ENCODE measurements around the gene LEKR1.

LEKR1 gene

GRCh38 chr3:157001221-157001957 is 175.2 kb downstream of the LEKR1 start:
- no peak for ATAC-seq
- TF ChIP-seq CSRNP3 (CRISPR knock-in tag; IDR thresholded peaks at IDR 0.05), result no peak
- TF ChIP-seq BACH2 (CRISPR knock-in tag; IDR thresholded peaks at IDR 0.05; ENCODE audit: borderline replicate concordance), result no peak
- TF ChIP-seq PPARA (CRISPR knock-in tag; IDR thresholded peaks at IDR 0.05; ENCODE audit: borderline replicate concordance), result no peak
- TF ChIP-seq ARNTL (CRISPR knock-in tag; IDR thresholded peaks at IDR 0.05; ENCODE audit: borderline replicate concordance, low read depth), result no peak
- no peak for TF ChIP-seq ZC3H10 (CRISPR knock-in tag; IDR thresholded peaks at IDR 0.05)
- no peak for TF ChIP-seq ZFP3 (CRISPR knock-in tag; IDR thresholded peaks at IDR 0.05)
- TF ChIP-seq OSR1 (CRISPR knock-in tag; IDR thresholded peaks at IDR 0.05), result no peak
- TF ChIP-seq ZFP30 (CRISPR knock-in tag; IDR thresholded peaks at IDR 0.05), result no peak

GRCh38 chr3:157021679-157022078 is 195.5 kb downstream of the LEKR1 start:
- no peak for ATAC-seq
- no peak for TF ChIP-seq ZNF565 (CRISPR knock-in tag; conservative IDR thresholded peaks at IDR 0.05; ENCODE audit: low read depth)

- TF ChIP-seq OSR1 (CRISPR knock-in tag; IDR thresholded peaks at IDR 0.05) (no peak), ESRRG (CRISPR knock-in tag; IDR thresholded peaks at IDR 0.05) (no peak), TSHZ2 (CRISPR knock-in tag; IDR thresholded peaks at IDR 0.05) (no peak), ZFP3 (CRISPR knock-in tag; IDR thresholded peaks at IDR 0.05) (no peak), ZC3H10 (CRISPR knock-in tag; IDR thresholded peaks at IDR 0.05) (no peak), CSRNP3 (CRISPR knock-in tag; IDR thresholded peaks at IDR 0.05) (no peak), TOX (CRISPR knock-in tag; IDR thresholded peaks at IDR 0.05; ENCODE audit: borderline replicate concordance) (no peak), TCF4 (CRISPR knock-in tag; IDR thresholded peaks at IDR 0.05; ENCODE audit: borderline replicate concordance) (no peak), ARNTL (CRISPR knock-in tag; IDR thresholded peaks at IDR 0.05; ENCODE audit: borderline replicate concordance, low read depth) (no peak), CSDC2 (CRISPR knock-in tag; IDR thresholded peaks at IDR 0.05) (no peak), GLIS3 (CRISPR knock-in tag; IDR thresholded peaks at IDR 0.05) (no peak), ZNF70 (CRISPR knock-in tag; IDR thresholded peaks at IDR 0.05) (no peak), ZNF565 (CRISPR knock-in tag; conservative IDR thresholded peaks at IDR 0.05; ENCODE audit: low read depth) (no peak), ISL1 (CRISPR knock-in tag; IDR thresholded peaks at IDR 0.05) (no peak)
- ATAC-seq, result no peak
These were observed 197.1 kb downstream of the LEKR1 start for GRCh38 chr3:157023226-157023625.

GRCh38 chr3:157026091-157026490 is 199.9 kb downstream of the LEKR1 start:
- peak; percentile 82 for ATAC-seq
- no peak for TF ChIP-seq ESRRG (CRISPR knock-in tag; IDR thresholded peaks at IDR 0.05)
- no peak for TF ChIP-seq ZNF565 (CRISPR knock-in tag; conservative IDR thresholded peaks at IDR 0.05; ENCODE audit: low read depth)
- no peak for TF ChIP-seq ZNF70 (CRISPR knock-in tag; IDR thresholded peaks at IDR 0.05)
- TF ChIP-seq PATZ1 (CRISPR knock-in tag; IDR thresholded peaks at IDR 0.05; ENCODE audit: borderline replicate concordance), result no peak
